Measurements from ENCODE around the gene PLCG1.

- TF ChIP-seq BHLHE40 (IDR thresholded peaks at IDR 0.05; ENCODE audit: low read depth, low read length) (no peak), CTCF (IDR thresholded peaks at IDR 0.05) (no peak), POLR2AphosphoS2 (conservative IDR thresholded peaks at IDR 0.05; ENCODE audit: low read length) (no peak), JUNB (IDR thresholded peaks at IDR 0.05) (no peak), RCOR1 (IDR thresholded peaks at IDR 0.05; ENCODE audit: low read depth, low read length) (no peak), MAX (IDR thresholded peaks at IDR 0.05) (no peak), ZSCAN20 (CRISPR knock-in tag; IDR thresholded peaks at IDR 0.05) (no peak), REST (IDR thresholded peaks at IDR 0.05) (no peak), POLR2A (IDR thresholded peaks at IDR 0.05; ENCODE audit: low read length) (no peak), MAFK (IDR thresholded peaks at IDR 0.05; ENCODE audit: partially characterized antibody) (no peak), ESRRA (IDR thresholded peaks at IDR 0.05; ENCODE audit: borderline replicate concordance, low read length) (no peak), SMC3 (IDR thresholded peaks at IDR 0.05) (no peak), PBX3 (IDR thresholded peaks at IDR 0.05) (no peak)
Measured at GRCh38 chr20:41178904-41179432, 41.6 kb downstream of the PLCG1 start.
